ENCODE measurements around the gene RCCD1.
"Not testable (repeated sequence)": the region's sequence is repeated elsewhere in the genome, so short reads cannot be mapped to it uniquely, and the experiment has no call there.

RCCD1 gene

GRCh38 chr15:90954712-90955623, at the start of gene RCCD1:
RCCD1 (plus strand) TSS chr15:90954884; CDS start chr15:90956735, 1,851 bp downstream.
- H3K4me3 ChIP-seq (ENCODE audit: control insufficient read depth, low read depth, low read length): peak within 1 kb of the TSS; percentile 73
- TF ChIP-seq CTCF (conservative IDR thresholded peaks at IDR 0.05; ENCODE audit: control insufficient read depth, insufficient read depth, low read depth, low read length): no peak

GRCh38 chr15:90905306-90906180, 49.1 kb upstream of the RCCD1 start:
- no peak for DNase-seq (ENCODE audit: low read depth)
- no peak overlapping the region for H3K4me3 ChIP-seq (ENCODE audit: control insufficient read depth, low read depth, low read length)
- TF ChIP-seq CTCF (conservative IDR thresholded peaks at IDR 0.05; ENCODE audit: control insufficient read depth, insufficient read depth, low read depth, low read length): no peak

More at GRCh38 chr15:90954712-90955623, at the start of gene RCCD1:
- DNase-seq (ENCODE audit: low read depth): peak; percentile 95

GRCh38 chr15:90906181-90906849, 48.4 kb upstream of the RCCD1 start:
- DNase-seq (ENCODE audit: low read depth): no peak
- no peak for TF ChIP-seq CTCF (conservative IDR thresholded peaks at IDR 0.05; ENCODE audit: control insufficient read depth, insufficient read depth, low read depth, low read length)
- no peak overlapping the region for H3K4me3 ChIP-seq (ENCODE audit: control insufficient read depth, low read depth, low read length)

- H3K4me3 ChIP-seq (ENCODE audit: control insufficient read depth, low read depth, low read length): no peak overlapping the region
- no peak for TF ChIP-seq CTCF (conservative IDR thresholded peaks at IDR 0.05; ENCODE audit: control insufficient read depth, insufficient read depth, low read depth, low read length)
- DNase-seq (ENCODE audit: low read depth): no peak
Measured at GRCh38 chr15:90907051-90907660, 47.5 kb upstream of the RCCD1 start.

- no peak overlapping the region for H3K4me3 ChIP-seq (ENCODE audit: control insufficient read depth, low read depth, low read length)
- TF ChIP-seq CTCF (conservative IDR thresholded peaks at IDR 0.05; ENCODE audit: control insufficient read depth, insufficient read depth, low read depth, low read length): no peak
- no peak for DNase-seq (ENCODE audit: low read depth)
Measured at GRCh38 chr15:90907838-90908507, 46.7 kb upstream of the RCCD1 start.

GRCh38 chr15:90909449-90909848, 45.2 kb upstream of the RCCD1 start:
- H3K4me3 ChIP-seq (ENCODE audit: control insufficient read depth, low read depth, low read length); DNase-seq (ENCODE audit: low read depth): not testable (repeated sequence)

All from fibroblast of mammary gland (primary cell).